GM18520 (cell line): ENCODE data around the gene LRRC9.
A peak's percentile ranks its signal among the peaks of the same experiment; 100 is the strongest.
"Not testable (repeated sequence)": the region's sequence is repeated elsewhere in the genome, so short reads cannot be mapped to it uniquely, and the experiment has no call there.

Source experiments
- ATAC-seq: cut with Tn5 transposase; IDR thresholded peaks from one replicate; pipeline ENCODE4 v1.9.1; 2021; ENCODE audit not compliant: unreplicated experiment

Gene LRRC9

DNA sequence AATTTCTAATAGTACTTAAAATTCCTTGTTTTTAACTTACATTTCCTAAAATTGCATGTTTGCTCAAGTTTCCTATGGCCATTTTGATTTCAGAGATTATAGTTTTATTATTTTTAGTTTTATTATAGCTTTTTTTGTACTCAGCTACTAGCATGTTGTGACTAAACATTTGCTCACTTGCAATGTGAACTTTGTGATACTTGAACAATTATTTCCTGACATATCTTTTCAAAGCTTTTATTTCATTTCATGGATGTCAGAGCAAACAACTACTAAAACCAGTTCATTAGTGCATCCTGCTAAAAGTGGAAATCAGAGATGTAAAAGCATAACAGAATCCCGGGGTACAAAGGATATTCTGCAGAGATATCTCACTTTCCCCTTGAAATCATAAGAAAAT lies 138.1 kb downstream of the LRRC9 start:
- no peak for ATAC-seq

DNA sequence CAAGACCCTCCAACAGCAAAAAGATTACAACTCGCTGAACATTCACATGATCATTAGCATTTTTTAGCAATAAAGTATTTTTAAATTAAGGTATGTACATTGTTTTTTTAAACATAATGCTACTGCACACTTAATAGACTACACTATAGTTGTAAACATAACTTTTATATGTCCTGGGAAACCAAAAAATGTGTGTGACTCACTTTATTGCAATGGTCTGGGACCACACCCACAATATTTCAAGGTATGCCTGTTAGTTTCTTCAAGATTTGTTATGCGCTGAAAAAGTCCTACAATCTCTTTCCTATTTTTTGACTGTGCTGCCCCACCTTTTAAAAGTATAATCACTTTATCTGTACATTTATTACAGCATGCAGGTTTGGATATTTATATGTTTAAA lies 141.4 kb downstream of the LRRC9 start:
- ATAC-seq = no peak

DNA sequence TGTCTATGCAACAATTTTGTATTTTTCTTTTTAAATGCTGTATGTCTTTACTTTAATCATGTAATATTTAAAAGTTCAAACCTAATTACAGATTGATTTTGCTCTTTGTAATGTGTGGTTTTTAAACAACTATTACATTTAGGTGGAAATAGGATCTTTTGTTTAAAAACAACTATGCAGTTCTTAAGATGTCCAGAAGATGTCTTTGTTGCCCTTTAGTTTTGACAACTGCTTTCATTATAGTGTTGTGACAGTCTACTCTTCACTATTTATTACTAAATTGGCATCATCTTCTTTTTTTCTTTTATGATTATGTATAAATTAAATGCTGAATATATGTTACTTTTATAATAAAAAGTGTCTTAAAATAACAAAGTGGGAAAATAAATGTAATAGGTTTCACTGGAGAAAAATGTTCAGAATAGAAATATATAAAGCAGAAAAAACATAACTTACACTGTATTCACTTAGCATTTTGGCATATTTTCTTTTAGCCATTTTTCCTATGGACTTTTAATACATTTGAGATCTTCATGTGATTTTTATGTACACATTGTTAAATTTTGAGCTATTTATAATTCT lies 144.6 kb downstream of the LRRC9 start:
- ATAC-seq = peak; percentile 43

DNA sequence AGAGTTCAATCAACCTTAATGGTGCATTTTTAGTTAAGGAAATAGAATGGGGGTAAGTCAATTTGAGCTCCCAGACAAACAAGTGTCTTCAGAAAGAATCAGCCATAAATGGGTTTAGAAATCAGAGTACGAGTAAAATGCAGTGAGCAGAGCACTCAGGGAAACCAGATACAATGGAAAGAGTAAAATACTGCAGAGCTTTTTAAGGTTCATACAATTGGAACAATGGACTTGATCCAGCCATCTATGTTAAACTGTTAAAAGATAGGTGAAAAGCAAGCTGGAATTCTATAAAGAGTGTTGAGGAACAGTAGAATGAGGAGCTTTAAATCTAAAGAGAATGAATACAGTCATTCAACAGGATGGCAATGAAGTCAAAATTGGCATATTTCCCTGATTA lies 147.9 kb downstream of the LRRC9 start:
- no peak for ATAC-seq

DNA sequence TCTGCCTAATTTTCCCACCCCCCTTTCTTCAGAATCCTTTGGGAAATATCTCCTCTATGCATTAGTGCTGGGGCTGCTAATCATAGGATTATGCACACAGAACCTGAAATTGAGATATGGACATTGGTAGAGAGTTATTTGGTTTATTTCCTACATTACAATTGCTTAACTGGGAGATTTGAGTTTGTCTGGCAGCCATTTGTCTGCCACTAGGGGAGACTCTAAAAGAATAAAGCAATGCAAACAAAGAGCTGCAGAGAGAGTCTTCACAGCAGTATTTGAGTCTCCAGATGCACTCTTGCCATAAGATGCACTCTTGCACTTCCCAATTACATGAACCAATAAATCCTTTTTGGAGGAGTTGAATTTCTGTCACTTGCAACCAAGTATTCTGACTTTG lies 159.8 kb downstream of the LRRC9 start:
- ATAC-seq = no peak

DNA sequence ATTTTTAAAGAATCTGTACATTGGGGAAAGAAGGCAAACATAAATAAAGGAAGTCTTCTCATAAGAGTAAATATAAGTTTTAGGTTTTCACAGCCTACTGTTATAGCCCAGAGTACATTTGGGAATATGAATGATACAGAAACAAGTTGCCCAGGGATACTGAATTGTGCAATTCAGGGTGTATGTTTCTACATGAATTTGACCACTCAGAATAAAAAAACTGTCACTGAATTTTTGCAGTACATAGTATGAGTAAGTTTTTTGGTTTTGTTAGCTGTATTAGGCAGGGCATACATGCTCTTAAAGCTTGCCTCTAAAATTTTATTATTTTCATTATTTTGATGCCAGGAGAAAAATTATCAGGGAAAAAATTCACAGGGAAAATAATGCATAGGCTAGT lies 165.1 kb downstream of the LRRC9 start:
- no peak for ATAC-seq

DNA sequence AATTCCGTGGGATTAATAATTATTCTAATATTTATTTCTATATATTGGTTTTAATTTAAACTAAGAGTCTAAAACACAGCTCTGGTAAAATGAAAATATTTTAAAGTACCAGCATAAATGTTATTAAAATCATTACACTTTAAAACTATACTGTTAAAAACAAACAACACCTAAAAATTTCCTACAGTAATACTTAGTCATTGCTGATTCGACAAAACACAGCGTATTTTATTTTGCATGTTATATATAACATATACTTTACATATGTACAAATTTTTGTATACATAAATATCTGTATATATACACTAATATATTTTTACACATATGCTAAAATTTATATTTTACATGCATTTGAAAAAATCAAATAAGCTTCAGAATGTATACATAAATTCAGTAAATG lies 165.7 kb downstream of the LRRC9 start:
- ATAC-seq = no peak

DNA sequence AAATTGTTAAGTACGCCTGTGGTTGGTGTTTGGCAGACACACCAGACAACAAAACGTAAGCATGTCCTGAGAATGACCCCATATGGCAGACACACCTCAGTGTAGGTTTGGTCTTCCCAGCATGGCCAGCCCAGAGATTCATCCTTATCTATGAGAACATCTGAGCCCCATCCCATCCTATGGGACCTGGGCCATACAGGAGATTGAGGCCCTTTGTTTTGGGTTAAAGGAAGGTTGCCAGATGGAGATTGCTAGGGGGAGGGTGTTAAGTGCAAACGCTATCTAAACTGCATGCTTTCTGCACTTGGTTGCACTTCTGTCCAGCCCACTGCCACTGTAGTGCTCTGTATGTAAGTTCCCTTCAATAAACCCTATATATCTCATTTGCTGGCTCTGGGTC lies 167.7 kb downstream of the LRRC9 start:
- no peak for ATAC-seq

DNA sequence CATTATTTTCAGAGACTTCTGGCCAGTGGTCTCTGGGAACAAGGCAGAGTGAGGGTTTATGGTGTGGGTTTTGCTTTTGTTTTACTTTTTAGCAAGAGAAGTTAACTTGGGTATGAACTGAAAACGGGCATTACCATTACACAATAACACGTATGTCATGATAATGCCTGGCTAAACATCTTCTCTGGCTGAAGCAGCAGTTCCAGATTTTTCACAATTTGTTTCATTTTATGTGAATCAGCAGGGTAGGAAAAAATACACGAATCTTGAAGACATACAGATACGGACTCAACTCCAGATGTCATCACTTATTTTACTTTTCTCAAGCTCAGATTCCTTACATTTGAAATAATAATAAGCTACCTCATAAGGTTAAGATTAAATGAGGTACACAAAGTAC lies 169.3 kb downstream of the LRRC9 start:
- no peak for ATAC-seq

DNA sequence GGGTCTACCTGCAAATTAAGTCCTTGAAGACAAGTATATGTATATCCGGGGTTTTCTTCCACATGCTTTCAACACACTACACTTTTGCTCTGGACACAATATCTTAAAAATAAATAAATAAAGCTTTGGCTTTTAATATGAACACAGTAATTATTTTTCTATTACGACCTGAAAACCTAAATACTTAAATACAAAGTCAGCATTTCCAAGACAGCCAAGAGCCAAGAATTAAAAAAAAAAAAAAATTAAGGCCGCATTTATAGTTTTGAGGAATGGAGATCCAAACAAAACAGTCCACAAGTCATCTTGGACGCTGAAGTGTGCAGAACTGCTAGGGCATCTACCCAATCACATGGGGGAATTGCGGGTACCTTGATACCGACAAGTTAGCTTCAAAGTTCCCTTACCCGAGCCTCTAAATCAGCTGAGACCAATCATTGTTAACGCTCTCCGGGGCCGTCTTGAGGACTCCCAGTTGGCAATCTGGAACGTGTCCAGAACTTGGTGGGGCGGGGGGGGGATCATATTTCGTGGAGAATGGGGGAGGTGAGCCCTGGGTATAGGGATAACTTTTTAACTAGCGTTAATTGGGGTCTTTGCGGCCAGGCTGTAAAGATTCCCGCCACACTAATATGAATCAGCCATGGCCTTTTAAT lies 171.0 kb downstream of the LRRC9 start:
- ATAC-seq = no peak

DNA sequence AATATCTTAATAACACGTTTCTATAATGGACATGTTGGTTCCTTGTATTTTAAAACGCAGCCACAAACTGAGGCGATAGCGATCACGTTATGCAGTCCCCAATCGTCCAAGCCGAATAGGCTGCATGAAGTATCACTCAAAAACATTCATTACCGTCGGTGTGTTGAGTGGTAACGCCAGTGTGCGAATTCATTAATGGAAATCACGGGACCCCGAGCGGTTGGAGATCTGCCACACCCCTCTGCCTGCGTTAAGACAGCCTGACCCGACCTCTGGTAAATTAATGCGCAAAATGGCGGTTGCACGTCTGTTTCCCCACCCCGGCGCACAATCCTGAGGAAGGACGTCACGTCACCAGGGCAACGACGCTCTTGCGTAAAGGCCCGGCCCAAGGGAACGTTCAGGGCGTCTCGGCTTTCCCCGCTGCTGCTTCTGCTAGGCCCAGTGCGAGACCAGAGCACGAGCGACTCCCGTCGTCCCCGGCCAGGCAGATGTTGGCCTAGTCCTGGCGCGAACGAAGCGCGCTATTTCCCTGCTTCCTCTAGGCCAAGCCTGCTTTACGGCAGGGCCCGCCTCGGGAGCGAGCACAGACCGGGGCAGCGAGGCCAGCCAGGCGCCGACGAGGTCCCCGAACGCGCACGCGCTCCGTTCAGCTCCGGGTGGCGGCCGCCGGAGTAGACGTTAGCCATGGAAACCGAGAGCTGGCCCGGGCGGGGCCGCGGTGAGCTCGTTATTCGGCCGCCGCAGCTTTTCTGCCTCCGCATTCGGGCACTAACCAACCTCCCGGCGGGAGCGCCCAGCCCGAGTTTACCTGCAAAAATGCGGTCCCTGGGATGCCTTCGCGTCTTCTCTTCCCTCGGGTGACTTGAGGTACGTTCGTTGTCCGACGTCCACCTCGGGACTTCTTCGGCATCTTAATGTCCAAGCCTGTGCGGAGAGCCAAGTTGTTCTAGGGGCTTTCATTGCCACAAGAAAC lies 171.9 kb downstream of the LRRC9 start, which contains the start of gene PCNX4:
Gene PCNX4 (plus strand): TSS at position 374 of the 976 bp plus-strand sequence. CDS start 15,716 bp downstream, outside the sequence.
- peak; percentile 88 for ATAC-seq

DNA sequence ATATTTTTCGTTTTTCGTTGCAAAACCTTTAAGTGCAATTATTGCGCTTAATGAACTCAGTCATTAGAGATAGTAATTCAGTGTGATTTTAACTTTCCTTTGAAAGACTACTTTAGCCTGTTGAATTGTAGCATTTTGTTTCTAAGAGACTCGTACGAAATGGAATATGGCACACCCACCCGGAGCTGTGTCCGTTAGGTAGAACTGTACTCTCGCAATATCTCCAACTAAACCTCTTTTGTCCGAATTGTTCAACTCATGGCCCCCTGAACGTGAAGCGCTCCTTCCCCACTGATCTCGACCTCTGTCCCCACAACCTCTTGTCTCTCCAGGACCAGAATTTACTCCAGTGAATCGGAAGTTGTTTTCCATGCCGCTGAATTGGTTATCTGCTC lies 172.6 kb downstream of the LRRC9 start:
- no peak for ATAC-seq

DNA sequence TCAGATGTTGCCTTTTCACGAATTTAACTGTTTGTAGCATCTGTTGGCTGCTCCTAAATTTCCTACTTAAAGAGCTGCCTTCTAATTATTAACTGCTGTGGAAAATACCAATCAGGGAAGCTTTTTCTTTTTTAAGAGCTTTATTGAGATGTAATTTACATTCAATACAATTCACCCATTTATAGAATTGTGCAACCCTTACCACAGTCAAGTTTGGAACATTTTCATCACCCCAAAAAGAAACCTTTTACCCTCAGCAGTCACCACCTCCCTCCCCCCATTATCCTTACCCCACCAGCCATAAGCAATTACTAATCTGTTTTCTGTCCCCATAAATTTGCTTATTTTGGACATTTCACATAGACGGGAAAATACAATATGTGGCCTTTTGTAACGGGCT lies 173.1 kb downstream of the LRRC9 start:
- no peak for ATAC-seq

DNA sequence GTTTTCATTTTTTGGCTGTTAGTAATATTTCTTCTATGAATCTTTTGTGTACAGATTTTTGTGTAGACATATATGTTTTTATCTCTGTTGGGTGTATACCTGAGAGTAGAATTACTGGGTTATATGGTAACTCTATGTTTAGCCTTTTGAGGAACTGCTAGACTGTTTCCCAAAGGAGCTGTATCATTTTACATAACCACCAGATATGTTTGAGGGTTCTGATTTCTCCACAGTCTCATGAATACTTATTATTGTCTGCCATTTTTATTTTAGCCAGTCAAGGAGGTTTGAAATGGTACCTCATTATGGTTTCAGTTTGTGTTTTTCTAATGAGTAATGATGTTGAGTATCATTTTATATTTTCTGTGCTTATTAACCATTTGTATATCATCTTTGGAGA lies 173.7 kb downstream of the LRRC9 start:
- ATAC-seq = no peak

DNA sequence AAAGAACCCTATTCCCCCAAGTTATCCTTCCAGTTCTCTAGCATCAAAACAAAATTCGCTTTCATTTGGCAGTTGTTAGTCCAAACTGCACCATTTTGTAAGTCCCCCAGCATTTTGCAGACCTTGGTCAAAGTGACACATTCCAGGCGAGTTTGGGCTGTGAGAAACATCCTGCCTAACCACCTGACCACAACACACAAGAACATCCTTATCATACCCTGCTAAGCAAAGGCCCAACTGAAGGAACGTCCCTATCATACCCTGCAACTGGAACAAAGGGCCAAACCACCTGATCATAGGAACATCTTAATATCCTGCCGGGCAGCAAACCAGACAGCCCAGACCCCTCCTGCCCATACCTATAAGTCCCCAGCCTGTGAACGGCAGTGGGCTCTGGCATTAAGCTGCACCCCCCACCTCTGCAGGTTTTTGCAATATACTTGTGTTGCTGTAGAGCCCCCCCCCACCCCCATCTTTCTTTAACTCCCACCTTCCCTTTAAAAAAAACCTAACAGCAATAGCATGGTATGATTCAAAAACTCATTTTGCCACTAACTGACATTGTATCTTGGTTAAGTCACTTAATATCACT lies 174.5 kb downstream of the LRRC9 start:
- ATAC-seq = no peak

DNA sequence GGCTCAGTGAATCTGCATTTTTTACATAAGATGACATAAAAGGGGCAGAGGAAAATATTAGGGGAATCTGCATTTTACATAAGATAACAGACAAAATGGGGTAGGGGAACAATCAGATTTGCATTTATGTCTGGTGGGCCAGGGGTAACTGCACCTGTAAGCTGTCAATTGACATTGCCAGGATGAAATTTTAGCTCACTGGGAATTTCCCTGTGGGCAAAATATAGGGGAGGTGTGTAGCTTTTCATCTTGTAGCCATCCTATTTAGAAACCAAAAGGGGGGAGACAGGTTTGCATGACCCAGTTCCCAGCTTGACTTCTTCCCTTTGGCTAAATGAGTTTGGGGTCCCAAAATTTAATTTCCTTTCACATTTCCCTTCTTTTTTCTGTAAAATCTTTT lies 175.3 kb downstream of the LRRC9 start:
- no peak for ATAC-seq

DNA sequence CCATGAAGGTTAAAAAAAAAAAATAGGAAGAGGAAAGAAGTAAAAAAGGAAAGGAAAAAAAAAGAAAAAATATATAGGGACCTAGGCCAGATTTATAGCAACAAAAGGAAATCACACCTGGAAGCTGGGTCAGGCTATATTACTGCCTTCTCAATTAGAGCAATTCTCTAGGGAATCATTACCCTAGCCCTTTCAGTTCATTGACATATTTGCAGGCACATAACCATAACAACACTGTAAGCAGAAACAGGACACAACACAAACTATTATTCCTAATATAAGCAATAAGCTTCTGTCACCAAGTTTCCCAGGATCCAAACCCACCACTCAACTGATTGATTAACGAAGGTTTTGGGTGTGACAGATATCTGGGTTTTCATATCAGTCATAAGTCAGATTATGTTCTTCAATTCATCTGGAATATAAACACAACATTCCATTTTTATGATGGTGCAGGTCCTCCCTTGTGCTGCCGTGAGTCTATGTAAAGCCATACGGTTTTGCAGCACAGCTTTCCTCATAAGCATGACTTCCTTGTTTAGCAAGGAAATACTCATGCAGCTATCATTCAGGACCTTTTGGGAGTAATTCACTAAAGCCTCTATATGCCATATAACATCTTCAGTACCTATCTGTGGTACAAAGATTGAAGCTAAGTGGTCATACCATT lies 176.0 kb downstream of the LRRC9 start:
- ATAC-seq = no peak

DNA sequence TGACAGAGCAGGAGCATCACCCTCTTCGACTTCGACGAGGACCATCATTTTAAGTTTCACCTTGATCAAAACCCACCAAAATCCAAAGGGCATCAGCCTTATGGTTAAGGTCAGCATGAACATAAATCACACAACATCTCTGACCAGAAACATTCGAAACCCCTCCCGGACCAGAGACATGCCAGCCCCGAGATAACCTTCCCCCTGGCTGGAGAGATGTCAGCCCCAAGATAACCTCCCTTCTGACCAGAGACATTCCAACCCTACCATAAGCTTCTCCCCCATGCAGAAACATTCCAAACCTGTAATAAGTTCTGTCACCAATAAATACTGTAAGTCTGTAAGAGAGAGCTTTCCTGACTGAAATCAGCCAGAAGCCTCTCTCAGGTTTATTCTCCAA lies 178.0 kb downstream of the LRRC9 start:
- no peak for ATAC-seq

DNA sequence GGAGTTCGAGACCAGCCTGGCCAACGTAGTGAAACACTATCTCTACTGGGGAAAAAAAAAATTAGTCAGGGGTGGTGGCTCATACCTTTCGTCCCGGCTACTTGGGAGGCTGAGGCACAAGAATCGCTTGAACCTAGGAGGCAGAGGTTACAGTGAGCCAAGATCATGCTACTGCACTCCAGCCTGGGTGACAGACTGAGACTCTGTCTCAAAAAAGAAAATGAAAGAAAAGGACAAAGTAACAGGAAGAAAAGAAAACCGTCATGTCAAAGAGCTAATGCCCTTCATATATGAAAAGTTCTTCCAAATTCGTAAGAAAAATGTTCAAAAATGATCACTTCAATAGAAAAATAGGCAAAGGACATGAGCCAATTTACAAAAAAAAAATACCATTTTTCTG lies 179.9 kb downstream of the LRRC9 start:
- not testable (repeated sequence) for ATAC-seq

DNA sequence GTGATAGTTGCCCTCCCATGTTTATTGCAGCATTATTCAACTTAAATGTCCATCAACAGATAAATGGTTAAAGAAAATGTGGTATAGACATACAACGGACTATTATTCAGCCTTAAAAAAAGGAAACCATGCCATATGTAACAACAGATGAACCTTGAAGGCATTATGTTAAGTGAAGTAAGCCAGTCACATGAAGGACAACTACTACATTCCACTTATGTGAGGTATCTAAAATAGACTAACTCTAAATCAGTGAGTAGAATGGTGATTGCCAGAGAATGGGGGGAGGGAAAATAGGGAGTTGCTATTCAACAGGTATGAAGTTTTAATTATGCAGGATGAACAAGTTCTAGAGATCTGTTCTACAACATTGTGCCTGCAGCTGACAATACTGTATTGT lies 181.8 kb downstream of the LRRC9 start:
- ATAC-seq = no peak

DNA sequence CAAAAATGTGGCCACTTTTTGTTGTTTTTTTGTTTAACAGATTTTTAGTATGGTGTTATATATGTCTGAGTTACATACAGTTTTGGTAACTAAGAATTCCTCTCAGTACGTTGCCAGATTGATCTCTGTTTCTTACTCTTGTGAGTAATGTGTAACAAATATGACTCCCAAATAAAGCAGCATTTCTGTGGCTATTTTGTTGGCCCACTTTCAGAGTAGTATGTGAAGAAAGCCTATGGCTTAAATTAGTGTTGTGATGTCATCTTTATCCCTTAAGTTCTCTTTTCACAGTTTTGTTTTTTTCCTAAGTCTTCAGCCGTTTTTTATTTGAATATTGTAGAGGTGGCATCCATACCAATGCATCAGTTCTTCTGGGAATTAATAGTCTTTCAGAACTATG lies 182.4 kb downstream of the LRRC9 start:
- no peak for ATAC-seq
